Measurements from ENCODE around the gene ARMC2.

ARMC2 gene

DNA sequence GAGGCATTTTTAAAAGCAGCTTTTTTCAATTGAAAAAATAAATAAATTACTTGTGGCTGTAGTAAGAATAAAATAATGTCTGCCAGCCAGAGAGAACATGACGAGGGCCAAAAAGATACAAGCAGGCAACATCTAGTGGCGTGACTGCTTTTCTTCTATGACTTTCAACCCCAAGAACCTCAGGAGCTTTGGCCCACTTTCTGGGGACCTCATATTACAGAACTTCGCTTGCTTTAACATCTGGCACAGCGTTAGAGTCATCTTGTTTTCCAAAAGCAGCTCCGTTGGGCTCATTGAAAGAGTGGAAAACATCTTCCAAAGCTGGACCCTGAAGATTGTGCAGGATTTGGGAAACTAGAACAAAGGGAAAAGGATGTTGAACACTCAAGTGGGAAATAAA lies 67.0 kb downstream of the ARMC2 start:
- Histone ChIP-seq H4K20me1 (ENCODE audit: low read depth, low read length) (no peaks in the 10 kb centered on the region), H3F3A (ENCODE audit: insufficient read depth) (no peaks in the 10 kb centered on the region), H3K9me2 (replicated peaks; ENCODE audit: insufficient read depth, low read length) (no peaks in the 10 kb centered on the region), H3K9ac (ENCODE audit: low read length) (no peak overlapping the region), H3K27ac (ENCODE audit: low read depth, low read length) (no peak overlapping the region), H3K4me2 (ENCODE audit: low read depth, low read length, poor library complexity, severe bottlenecking) (no peak overlapping the region), H3K9me3 (ENCODE audit: insufficient read depth, low read length) (no peaks in the 10 kb centered on the region), H3K36me3 (ENCODE audit: low read length) (no peaks in the 10 kb centered on the region), H3K79me2 (ENCODE audit: insufficient read depth, low read length) (no peaks in the 10 kb centered on the region), H3K27me3 (ENCODE audit: low read length) (no peaks in the 10 kb centered on the region), H3K4me3 (ENCODE audit: insufficient read depth, low read length, poor library complexity, severe bottlenecking) (no peak overlapping the region), H2AFZ (ENCODE audit: low read depth, low read length, severe bottlenecking) (no peak overlapping the region)
- no peak for TF ChIP-seq EZH2phosphoT487 (conservative IDR thresholded peaks at IDR 0.05; ENCODE audit: low read length)
- TF ChIP-seq, protein P1, sequence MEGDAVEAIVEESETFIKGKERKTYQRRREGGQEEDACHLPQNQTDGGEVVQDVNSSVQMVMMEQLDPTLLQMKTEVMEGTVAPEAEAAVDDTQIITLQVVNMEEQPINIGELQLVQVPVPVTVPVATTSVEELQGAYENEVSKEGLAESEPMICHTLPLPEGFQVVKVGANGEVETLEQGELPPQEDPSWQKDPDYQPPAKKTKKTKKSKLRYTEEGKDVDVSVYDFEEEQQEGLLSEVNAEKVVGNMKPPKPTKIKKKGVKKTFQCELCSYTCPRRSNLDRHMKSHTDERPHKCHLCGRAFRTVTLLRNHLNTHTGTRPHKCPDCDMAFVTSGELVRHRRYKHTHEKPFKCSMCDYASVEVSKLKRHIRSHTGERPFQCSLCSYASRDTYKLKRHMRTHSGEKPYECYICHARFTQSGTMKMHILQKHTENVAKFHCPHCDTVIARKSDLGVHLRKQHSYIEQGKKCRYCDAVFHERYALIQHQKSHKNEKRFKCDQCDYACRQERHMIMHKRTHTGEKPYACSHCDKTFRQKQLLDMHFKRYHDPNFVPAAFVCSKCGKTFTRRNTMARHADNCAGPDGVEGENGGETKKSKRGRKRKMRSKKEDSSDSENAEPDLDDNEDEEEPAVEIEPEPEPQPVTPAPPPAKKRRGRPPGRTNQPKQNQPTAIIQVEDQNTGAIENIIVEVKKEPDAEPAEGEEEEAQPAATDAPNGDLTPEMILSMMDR (IDR thresholded peaks at IDR 0.05; ENCODE audit: insufficient read depth, low read length, poor library complexity, severe bottlenecking), result no peak

DNA sequence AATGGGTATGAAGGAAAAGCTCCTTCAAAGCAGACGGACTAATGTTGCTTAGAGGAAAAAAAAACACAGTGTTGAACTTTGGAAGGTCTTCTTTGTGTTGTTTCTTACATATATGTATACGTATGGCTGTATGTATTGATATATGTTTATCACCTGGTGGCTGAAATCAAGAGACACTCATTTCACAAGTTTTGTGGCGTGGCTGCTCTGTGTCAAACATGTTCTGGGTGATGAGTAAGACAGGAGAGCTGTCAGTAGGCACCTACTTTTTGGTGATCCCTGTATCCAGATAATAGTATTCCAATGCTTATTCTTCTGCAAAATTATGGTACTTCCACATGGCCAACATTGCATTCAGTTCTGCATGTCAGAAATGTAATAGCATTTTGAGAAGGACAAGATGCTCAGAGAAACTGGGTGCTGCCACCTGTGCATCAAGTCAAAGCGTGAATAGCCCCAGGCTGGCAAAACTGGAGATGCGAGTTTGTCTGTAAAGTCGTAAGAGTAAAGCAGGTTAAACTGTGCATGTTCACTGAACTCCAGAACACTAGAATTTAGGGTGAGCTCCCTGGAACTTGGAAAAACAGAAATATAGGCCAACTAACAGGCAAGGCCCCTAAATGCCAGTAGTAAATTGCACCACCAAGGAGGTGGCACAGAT lies 67.9 kb downstream of the ARMC2 start:
- H3K4me3 ChIP-seq (ENCODE audit: insufficient read depth, low read length, poor library complexity, severe bottlenecking), result no peak overlapping the region
- H2AFZ ChIP-seq (ENCODE audit: low read depth, low read length, severe bottlenecking), result no peak overlapping the region
- no peak overlapping the region for H3K27ac ChIP-seq (ENCODE audit: low read depth, low read length)
- no peak overlapping the region for H3K4me2 ChIP-seq (ENCODE audit: low read depth, low read length, poor library complexity, severe bottlenecking)
- no peaks in the 10 kb centered on the region for H3K27me3 ChIP-seq (ENCODE audit: low read length)
- H4K20me1 ChIP-seq (ENCODE audit: low read depth, low read length), result no peaks in the 10 kb centered on the region
- TF ChIP-seq, protein P1 (IDR thresholded peaks at IDR 0.05; ENCODE audit: insufficient read depth, low read length, poor library complexity, severe bottlenecking), result no peak
- no peak for TF ChIP-seq EZH2phosphoT487 (conservative IDR thresholded peaks at IDR 0.05; ENCODE audit: low read length)
- H3K9ac ChIP-seq (ENCODE audit: low read length), result no peak overlapping the region
- no peaks in the 10 kb centered on the region for H3F3A ChIP-seq (ENCODE audit: insufficient read depth)
- no peaks in the 10 kb centered on the region for H3K9me2 ChIP-seq (replicated peaks; ENCODE audit: insufficient read depth, low read length)
- no peaks in the 10 kb centered on the region for H3K9me3 ChIP-seq (ENCODE audit: insufficient read depth, low read length)
- no peaks in the 10 kb centered on the region for H3K79me2 ChIP-seq (ENCODE audit: insufficient read depth, low read length)
- H3K36me3 ChIP-seq (ENCODE audit: low read length), result no peaks in the 10 kb centered on the region

GRCh38 chr6:108920751-108921150 lies 72.5 kb downstream of the ARMC2 start:
- Histone ChIP-seq H3K9me3 (ENCODE audit: insufficient read depth, low read length) (no peaks in the 10 kb centered on the region), H2AFZ (ENCODE audit: low read depth, low read length, severe bottlenecking) (no peak overlapping the region), H3K27ac (ENCODE audit: low read depth, low read length) (no peak overlapping the region), H3F3A (ENCODE audit: insufficient read depth) (no peaks in the 10 kb centered on the region), H3K9ac (ENCODE audit: low read length) (no peak overlapping the region), H3K79me2 (ENCODE audit: insufficient read depth, low read length) (no peaks in the 10 kb centered on the region), H3K9me2 (replicated peaks; ENCODE audit: insufficient read depth, low read length) (no peaks in the 10 kb centered on the region), H3K36me3 (ENCODE audit: low read length) (no peaks in the 10 kb centered on the region), H3K4me3 (ENCODE audit: insufficient read depth, low read length, poor library complexity, severe bottlenecking) (no peak overlapping the region), H3K4me2 (ENCODE audit: low read depth, low read length, poor library complexity, severe bottlenecking) (no peak overlapping the region), H4K20me1 (ENCODE audit: low read depth, low read length) (no peaks in the 10 kb centered on the region), H3K27me3 (ENCODE audit: low read length) (no peaks in the 10 kb centered on the region)
- TF ChIP-seq, protein P1 (IDR thresholded peaks at IDR 0.05; ENCODE audit: insufficient read depth, low read length, poor library complexity, severe bottlenecking), result no peak
- TF ChIP-seq EZH2phosphoT487 (conservative IDR thresholded peaks at IDR 0.05; ENCODE audit: low read length), result no peak
